HG03097 (cell line): ENCODE results near the gene KLHL18.
A peak's percentile ranks its signal among the peaks of the same experiment; 100 is the strongest.
"Not testable (repeated sequence)": the region's sequence is repeated elsewhere in the genome, so short reads cannot be mapped to it uniquely, and the experiment has no call there.

Experiments used
- ATAC-seq: cut with Tn5 transposase; IDR thresholded peaks from one replicate; pipeline ENCODE4 v1.9.1; 2021; ENCODE audit not compliant: unreplicated experiment, low FRiP score

The KLHL18 gene

GRCh38 chr3:47355010-47355409, 72.3 kb downstream of the KLHL18 start:
- ATAC-seq: no peak

- ATAC-seq: no peak
These were observed 73.5 kb downstream of the KLHL18 start for GRCh38 chr3:47356201-47356600.

- ATAC-seq: no peak
These were observed 76.6 kb downstream of the KLHL18 start for GRCh38 chr3:47359323-47359722.

- not testable (repeated sequence) for ATAC-seq
These were observed 77.4 kb downstream of the KLHL18 start for GRCh38 chr3:47360110-47360517.

- no peak for ATAC-seq
These were observed 80.0 kb downstream of the KLHL18 start for GRCh38 chr3:47362701-47363100.

- no peak for ATAC-seq
These were observed 82.7 kb downstream of the KLHL18 start for GRCh38 chr3:47365213-47366153.

- no peak for ATAC-seq
These were observed 84.1 kb downstream of the KLHL18 start for GRCh38 chr3:47366833-47367232.

- ATAC-seq: no peak
These were observed 84.9 kb downstream of the KLHL18 start for GRCh38 chr3:47367631-47368030.

- not testable (repeated sequence) for ATAC-seq
These were observed 87.3 kb downstream of the KLHL18 start for GRCh38 chr3:47370020-47370419.

- ATAC-seq: no peak
These were observed 88.3 kb downstream of the KLHL18 start for GRCh38 chr3:47370887-47371697.

- no peak for ATAC-seq
These were observed 91.8 kb downstream of the KLHL18 start for GRCh38 chr3:47374587-47374986.

- no peak for ATAC-seq
These were observed 93.6 kb downstream of the KLHL18 start for GRCh38 chr3:47376393-47376792.

GRCh38 chr3:47377186-47377585, 94.4 kb downstream of the KLHL18 start:
- ATAC-seq: no peak

- ATAC-seq: no peak
These were observed 96.1 kb downstream of the KLHL18 start for GRCh38 chr3:47378869-47379268.

GRCh38 chr3:47379411-47379899, 96.7 kb downstream of the KLHL18 start:
- ATAC-seq: no peak

GRCh38 chr3:47380026-47380600, 97.4 kb downstream of the KLHL18 start:
- ATAC-seq: peak; percentile 16

GRCh38 chr3:47380601-47381316, 98.0 kb downstream of the KLHL18 start, which contains the start of gene PTPN23:
TSS of gene PTPN23 (plus strand) at chr3:47381021. CDS start at chr3:47381097, 76 bp downstream.
- ATAC-seq: peak; percentile 79

- ATAC-seq: peak; percentile 58
These were observed 98.8 kb downstream of the KLHL18 start for GRCh38 chr3:47381317-47382157.

- ATAC-seq: no peak
These were observed 101.7 kb downstream of the KLHL18 start for GRCh38 chr3:47384425-47384824.
